Caco-2 (cell line): Measurements from ENCODE around the gene METTL13. TPM values are rescaled to one million over a fixed set of nuclear protein-coding genes. Genes with fewer than 3 reads are reported as not detected.

ENCODE experiments used
- BruUV-seq: library from RNA; stranded (reverse); fragments of 400-500 nt; replicated peaks from 2 replicates; lab custom pipeline; 2021; lab: Mats Ljungman, UMichigan
- CTCF ChIA-PET: fragments of 300-600 bp; sonication (Branson Sonifier 250); formaldehyde crosslinking; loops from one replicate; lab custom pipeline; 2022; ENCODE audit warnings: antibody characterized with exemption; lab: Charles Lee
- POLR2A ChIA-PET: fragments of 300-600 bp; sonication (Branson Sonifier 250); formaldehyde crosslinking; loops from one replicate; lab custom pipeline; 2022; ENCODE audit warnings: antibody characterized with exemption; lab: Charles Lee
- DNase-seq, 2 experiments: peaks; one replicate each; pipeline versions ENCODE4 v3.0.0 to v3.0.0-alpha.2; 2020 to 2022
- H3K27me3 ChIP-seq: replicated peaks from 2 replicates; pipeline ENCODE4 v1.6.0; 2011; ENCODE audit warnings: low read length; ENCODE audit not compliant: control insufficient read depth, insufficient read depth
- H3K36me3 ChIP-seq: 2 replicates; pipeline ENCODE4 v1.5.1; 2011; ENCODE audit warnings: low read length; ENCODE audit not compliant: control insufficient read depth, insufficient read depth
- H3K4me1 ChIP-seq: fragments of 250-450 bp; sonication (Bioruptor Pico); 2 replicates; pipeline ENCODE4 v1.5.1; 2020; ENCODE audit warnings: mild to moderate bottlenecking
- H3K4me3 ChIP-seq: 2 replicates; pipeline ENCODE4 v1.5.1; 2011; ENCODE audit warnings: low read depth, mild to moderate bottlenecking, control low read depth, low read length
- H3K9me3 ChIP-seq: fragments of 250-450 bp; sonication (Bioruptor Pico); 2 replicates; pipeline ENCODE4 v1.5.1; 2020; ENCODE audit warnings: mild to moderate bottlenecking, moderate library complexity
- H3K27ac Mint-ChIP-seq: one replicate; pipeline ENCODE4 v1.8.0; 2022; ENCODE audit warnings: mixed read lengths; ENCODE audit not compliant: unreplicated experiment
- H3K27me3 Mint-ChIP-seq: one replicate; pipeline ENCODE4 v1.8.0; 2022; ENCODE audit warnings: mixed read lengths; ENCODE audit not compliant: insufficient read depth, unreplicated experiment
- H3K36me3 Mint-ChIP-seq: one replicate; pipeline ENCODE4 v1.8.0; 2022; ENCODE audit warnings: mild to moderate bottlenecking, mixed read lengths; ENCODE audit not compliant: insufficient read depth, unreplicated experiment
- H3K4me1 Mint-ChIP-seq: one replicate; pipeline ENCODE4 v1.8.0; 2022; ENCODE audit warnings: low read depth, mixed read lengths; ENCODE audit not compliant: unreplicated experiment
- H3K4me3 Mint-ChIP-seq: one replicate; pipeline ENCODE4 v1.8.0; 2022; ENCODE audit warnings: mild to moderate bottlenecking, moderate library complexity, mixed read lengths; ENCODE audit not compliant: unreplicated experiment
- H3K9me3 Mint-ChIP-seq: one replicate; pipeline ENCODE4 v1.8.0; 2022; ENCODE audit warnings: mixed read lengths; ENCODE audit not compliant: unreplicated experiment
- CTCF ChIP-seq, 2 experiments: fragments of 200-600 bp in 1 of 2; IDR thresholded peaks; 1 replicate in 1 of 2; 2 replicates in 1 of 2; pipeline versions ENCODE4 v1.5.1 to v1.8.0; 2011 to 2022; ENCODE audit warnings: antibody characterized with exemption in 1 of 2, control low read depth in 1 of 2, inconsistent platforms in 1 of 2, low read depth in 1 of 2, low read length in 1 of 2, mild to moderate bottlenecking in 1 of 2, moderate library complexity in 1 of 2; ENCODE audit not compliant: insufficient read depth in 1 of 2, severe bottlenecking in 1 of 2, unreplicated experiment in 1 of 2
- intact Hi-C: fragments of 100-400 bp; cut with micrococcal nuclease; formaldehyde crosslinking; loops from one replicate; pipeline ENCODE4 v1.10.0; 2022; ENCODE audit not compliant: unreplicated experiment
- total RNA-seq: library from RNA; stranded (reverse); gene quantifications from 2 replicates; pipeline ENCODE4 v1.2.3, GENCODE V29; 2022

The METTL13 gene
- total RNA-seq, 1 experiment from 2014 or later: 36.9 TPM

- H3K4me3 Mint-ChIP-seq: no peak overlapping the region
- no peaks in the 10 kb centered on the region for H3K27me3 Mint-ChIP-seq
- no peaks in the 10 kb centered on the region for H3K36me3 Mint-ChIP-seq
- H3K27ac Mint-ChIP-seq: no peak overlapping the region
- BruUV-seq: no TSS peak
- TF ChIP-seq CTCF (IDR thresholded peaks at IDR 0.05; ENCODE audit: insufficient read depth in 1 of 2, low read depth in 1 of 2, low read length in 1 of 2, severe bottlenecking in 1 of 2, unreplicated experiment in 1 of 2): no peak
- Histone ChIP-seq H3K4me1 (no peaks in the 10 kb centered on the region), H3K36me3 (no peaks in the 10 kb centered on the region), H3K4me3 (no peak overlapping the region), H3K9me3 (no peaks in the 10 kb centered on the region), H3K27me3 (no peaks in the 10 kb centered on the region)
- CTCF ChIA-PET: no interaction called here
- peaks cover 6% of the 10 kb centered on the region for H3K9me3 Mint-ChIP-seq
- DNase-seq: no peak
- POLR2A ChIA-PET: no interaction called here
- intact Hi-C loops: no loop called here
- no peaks in the 10 kb centered on the region for H3K4me1 Mint-ChIP-seq
Measured at GRCh38 chr1:171819946-171820345, 38.5 kb downstream of the METTL13 start.

- H3K36me3 Mint-ChIP-seq: no peaks in the 10 kb centered on the region
- peaks cover 2% of the 10 kb centered on the region for H3K27me3 Mint-ChIP-seq
Measured at GRCh38 chr1:171826973-171827372, 45.5 kb downstream of the METTL13 start.

GRCh38 chr1:171828794-171829193 is 47.3 kb downstream of the METTL13 start:
- Histone ChIP-seq H3K27me3 (no peaks in the 10 kb centered on the region), H3K36me3 (no peaks in the 10 kb centered on the region), H3K4me3 (no peak overlapping the region), H3K4me1 (no peaks in the 10 kb centered on the region), H3K9me3 (peaks cover 13% of the 10 kb centered on the region; the same call in 1 of the 2 replicates)
- no peak overlapping the region for H3K27ac Mint-ChIP-seq
- ChIA-PET CTCF (no interaction called here), POLR2A (no interaction called here)
- peaks cover 38% of the 10 kb centered on the region for H3K9me3 Mint-ChIP-seq
- no TSS peak for BruUV-seq
- intact Hi-C loops: no loop called here
- no peak for DNase-seq
- TF ChIP-seq CTCF (IDR thresholded peaks at IDR 0.05; ENCODE audit: insufficient read depth in 1 of 2, low read depth in 1 of 2, low read length in 1 of 2, severe bottlenecking in 1 of 2, unreplicated experiment in 1 of 2): no peak
- no peak overlapping the region for H3K4me3 Mint-ChIP-seq
- no peaks in the 10 kb centered on the region for H3K4me1 Mint-ChIP-seq
- no peaks in the 10 kb centered on the region for H3K36me3 Mint-ChIP-seq
- peaks cover 2% of the 10 kb centered on the region for H3K27me3 Mint-ChIP-seq

More at GRCh38 chr1:171826973-171827372, 45.5 kb downstream of the METTL13 start:
- TF ChIP-seq CTCF (IDR thresholded peaks at IDR 0.05; ENCODE audit: insufficient read depth in 1 of 2, low read depth in 1 of 2, low read length in 1 of 2, severe bottlenecking in 1 of 2, unreplicated experiment in 1 of 2): no peak
- no peaks in the 10 kb centered on the region for H3K36me3 ChIP-seq
- H3K4me3 Mint-ChIP-seq: no peak overlapping the region
- H3K9me3 ChIP-seq: peaks cover 13% of the 10 kb centered on the region; the same call in 1 of the 2 replicates
- no peaks in the 10 kb centered on the region for H3K4me1 ChIP-seq
- H3K27me3 ChIP-seq: no peaks in the 10 kb centered on the region
- ChIA-PET CTCF (no interaction called here), POLR2A (no interaction called here)
- intact Hi-C loops: no loop called here
- BruUV-seq: no TSS peak
- no peak for DNase-seq
- H3K4me3 ChIP-seq: no peak overlapping the region
- peaks cover 38% of the 10 kb centered on the region for H3K9me3 Mint-ChIP-seq
- no peak overlapping the region for H3K27ac Mint-ChIP-seq
- H3K4me1 Mint-ChIP-seq: no peaks in the 10 kb centered on the region
